Measurements from ENCODE around the gene GSTP1. TPM values are rescaled to one million over a fixed set of nuclear protein-coding genes. Genes with fewer than 3 reads are reported as not detected.
A peak's percentile ranks its signal among the peaks of the same experiment; 100 is the strongest.
"Not testable (repeated sequence)": the region's sequence is repeated elsewhere in the genome, so short reads cannot be mapped to it uniquely, and the experiment has no call there.

GSTP1 gene
- polyA plus RNA-seq, 1 experiment, result 883 TPM

GRCh38 chr11:67584881-67585873, 1.6 kb downstream of the GSTP1 start:
- no peak for DNase-seq (ENCODE audit: low read depth)
- peaks cover 8% of the 10 kb centered on the region; the same call in 1 of the 2 replicates for H3K36me3 ChIP-seq (ENCODE audit: control insufficient read depth, insufficient read depth, low read length)
- POLR2A ChIA-PET, result no interaction called here
- peaks cover 8% of the 10 kb centered on the region for H3K27me3 ChIP-seq (ENCODE audit: control insufficient read depth, insufficient read depth, low read length)
- TF ChIP-seq, protein P1, sequence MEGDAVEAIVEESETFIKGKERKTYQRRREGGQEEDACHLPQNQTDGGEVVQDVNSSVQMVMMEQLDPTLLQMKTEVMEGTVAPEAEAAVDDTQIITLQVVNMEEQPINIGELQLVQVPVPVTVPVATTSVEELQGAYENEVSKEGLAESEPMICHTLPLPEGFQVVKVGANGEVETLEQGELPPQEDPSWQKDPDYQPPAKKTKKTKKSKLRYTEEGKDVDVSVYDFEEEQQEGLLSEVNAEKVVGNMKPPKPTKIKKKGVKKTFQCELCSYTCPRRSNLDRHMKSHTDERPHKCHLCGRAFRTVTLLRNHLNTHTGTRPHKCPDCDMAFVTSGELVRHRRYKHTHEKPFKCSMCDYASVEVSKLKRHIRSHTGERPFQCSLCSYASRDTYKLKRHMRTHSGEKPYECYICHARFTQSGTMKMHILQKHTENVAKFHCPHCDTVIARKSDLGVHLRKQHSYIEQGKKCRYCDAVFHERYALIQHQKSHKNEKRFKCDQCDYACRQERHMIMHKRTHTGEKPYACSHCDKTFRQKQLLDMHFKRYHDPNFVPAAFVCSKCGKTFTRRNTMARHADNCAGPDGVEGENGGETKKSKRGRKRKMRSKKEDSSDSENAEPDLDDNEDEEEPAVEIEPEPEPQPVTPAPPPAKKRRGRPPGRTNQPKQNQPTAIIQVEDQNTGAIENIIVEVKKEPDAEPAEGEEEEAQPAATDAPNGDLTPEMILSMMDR (IDR thresholded peaks at IDR 0.05; ENCODE audit: insufficient read depth, low read depth, low read length), result no peak
- CTCF ChIA-PET, result interaction anchor here (0.7 to 4.5 kb wide), 7 partner anchors 11 to 690 kb away, joined by 3 to 50 read pairs (median 3); partner anchors contain the start of gene NUDT8
- H3K4me3 ChIP-seq (ENCODE audit: low read depth, low read length), result peak overlapping the region; percentile 94

- H3K27me3 ChIP-seq (ENCODE audit: control insufficient read depth, insufficient read depth, low read length), result peaks cover 6% of the 10 kb centered on the region
- CTCF ChIA-PET, result interaction anchor here (1.5 to 4.5 kb wide), 2 partner anchors 10 to 13 kb away, joined by 4 to 50 read pairs; no protein-coding TSS in a partner anchor
- H3K4me3 ChIP-seq (ENCODE audit: low read depth, low read length), result no peak overlapping the region
- no peak for DNase-seq (ENCODE audit: low read depth)
- POLR2A ChIA-PET, result no interaction called here
- peaks cover 8% of the 10 kb centered on the region; the same call in 1 of the 2 replicates for H3K36me3 ChIP-seq (ENCODE audit: control insufficient read depth, insufficient read depth, low read length)
- TF ChIP-seq, protein P1 (IDR thresholded peaks at IDR 0.05; ENCODE audit: insufficient read depth, low read depth, low read length), result no peak
These were observed 2.3 kb downstream of the GSTP1 start for GRCh38 chr11:67585911-67586310.

DNA sequence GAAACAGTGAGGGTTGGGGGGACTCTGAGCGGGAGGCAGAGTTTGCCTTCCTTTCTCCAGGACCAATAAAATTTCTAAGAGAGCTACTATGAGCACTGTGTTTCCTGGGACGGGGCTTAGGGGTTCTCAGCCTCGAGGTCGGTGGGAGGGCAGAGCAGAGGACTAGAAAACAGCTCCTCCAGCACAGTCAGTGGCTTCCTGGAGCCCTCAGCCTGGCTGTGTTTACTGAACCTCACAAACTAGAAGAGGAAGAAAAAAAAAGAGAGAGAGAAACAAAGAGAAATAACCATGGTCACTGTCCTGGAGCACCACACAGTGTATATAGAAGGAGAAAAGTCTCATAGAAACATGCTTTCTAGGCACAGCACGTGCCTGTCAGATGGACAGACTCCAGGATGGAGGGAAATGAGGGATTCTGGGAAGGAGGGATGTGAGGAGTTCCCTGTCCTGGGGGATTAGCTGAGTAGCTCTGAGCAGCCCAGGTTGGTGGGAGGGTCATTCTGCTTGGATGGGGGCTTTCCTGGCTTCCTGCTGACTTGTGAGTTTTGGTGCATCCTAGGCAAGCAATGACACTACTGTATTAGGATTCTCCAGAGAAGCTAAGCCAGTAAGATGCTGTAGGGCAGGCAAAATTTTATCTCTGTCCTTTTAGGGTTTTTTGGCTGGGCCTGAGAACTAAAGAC, 3.1 kb downstream of the GSTP1 start:
- Histone ChIP-seq H3K36me3 (ENCODE audit: control insufficient read depth, insufficient read depth, low read length) (peaks cover 8% of the 10 kb centered on the region; the same call in 1 of the 2 replicates), H3K4me3 (ENCODE audit: low read depth, low read length) (no peak overlapping the region), H3K27me3 (ENCODE audit: control insufficient read depth, insufficient read depth, low read length) (peaks cover 2% of the 10 kb centered on the region; the same call in 1 of the 2 replicates)
- POLR2A ChIA-PET, result no interaction called here
- CTCF ChIA-PET, result interaction anchor here (1.1 to 1.5 kb wide), 2 partner anchors 9 to 14 kb away, joined by 3 to 4 read pairs; no protein-coding TSS in a partner anchor
- no peak for DNase-seq (ENCODE audit: low read depth)
- TF ChIP-seq, protein P1 (IDR thresholded peaks at IDR 0.05; ENCODE audit: insufficient read depth, low read depth, low read length), result no peak

- POLR2A ChIA-PET, result no interaction called here
- Histone ChIP-seq H3K27me3 (ENCODE audit: control insufficient read depth, insufficient read depth, low read length) (no peaks in the 10 kb centered on the region), H3K36me3 (ENCODE audit: control insufficient read depth, insufficient read depth, low read length) (peaks cover 8% of the 10 kb centered on the region; the same call in 1 of the 2 replicates), H3K4me3 (ENCODE audit: low read depth, low read length) (no peak overlapping the region)
- CTCF ChIA-PET, result no interaction called here
- TF ChIP-seq, protein P1 (IDR thresholded peaks at IDR 0.05; ENCODE audit: insufficient read depth, low read depth, low read length), result no peak
- no peak for DNase-seq (ENCODE audit: low read depth)
These were observed 4.5 kb downstream of the GSTP1 start for GRCh38 chr11:67588136-67588503.

DNA sequence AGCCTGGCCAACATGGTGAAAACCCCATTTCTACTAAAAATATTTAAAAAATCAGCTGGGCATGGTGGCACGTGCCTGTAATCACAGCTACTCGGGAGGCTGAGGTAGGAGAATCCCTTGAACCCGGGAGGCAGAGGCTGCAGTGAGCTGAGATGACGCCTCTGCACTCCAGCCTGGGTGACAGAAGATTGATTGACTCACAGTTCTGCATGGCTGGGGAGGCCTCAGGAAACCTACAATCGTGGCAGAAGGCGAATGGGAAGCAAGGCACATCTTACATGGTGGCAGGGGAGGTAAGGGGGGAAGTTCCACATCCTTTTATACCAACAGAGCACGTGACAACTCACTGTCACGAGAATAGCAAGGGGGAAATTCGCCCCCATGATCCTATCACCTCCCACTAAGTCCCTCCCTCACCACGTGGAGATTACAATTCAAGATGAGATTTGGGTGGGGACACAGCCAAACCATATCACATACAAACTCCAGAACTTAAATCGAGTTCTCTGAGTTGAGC, 5.3 kb downstream of the GSTP1 start:
- H3K27me3 ChIP-seq (ENCODE audit: control insufficient read depth, insufficient read depth, low read length); H3K4me3 ChIP-seq (ENCODE audit: low read depth, low read length); DNase-seq (ENCODE audit: low read depth); H3K36me3 ChIP-seq (ENCODE audit: control insufficient read depth, insufficient read depth, low read length); CTCF ChIA-PET; POLR2A ChIA-PET: not testable (repeated sequence)
